H9 (cell line): ENCODE results near the gene ABLIM3. TPM values are rescaled to one million over a fixed set of nuclear protein-coding genes. Genes with fewer than 3 reads are reported as not detected.
"Not testable (repeated sequence)": the region's sequence is repeated elsewhere in the genome, so short reads cannot be mapped to it uniquely, and the experiment has no call there.

Source experiments
- DNase-seq: peaks from one replicate; pipeline ENCODE4 v3.0.0-alpha.2; 2017
- H2AFZ ChIP-seq: one replicate; pipeline ENCODE4 v1.6.1; 2013; ENCODE audit warnings: mild to moderate bottlenecking, low read length, control low read depth, moderate library complexity
- H2AK5ac ChIP-seq: 2 replicates; pipeline ENCODE4 v1.6.1; 2013; ENCODE audit warnings: low read length, control low read depth, mixed read lengths; ENCODE audit not compliant: insufficient read length
- H2BK120ac ChIP-seq: one replicate; pipeline ENCODE4 v1.6.1; 2013; ENCODE audit warnings: low read depth, mild to moderate bottlenecking, low read length, control low read depth, inconsistent platforms; ENCODE audit not compliant: poor library complexity, severe bottlenecking
- H2BK12ac ChIP-seq: 2 replicates; pipeline ENCODE4 v1.6.1; 2013; ENCODE audit warnings: low read length, control low read depth, mixed read lengths, low read depth; ENCODE audit not compliant: insufficient read length
- H2BK15ac ChIP-seq: 2 replicates; pipeline ENCODE4 v1.6.1; 2013; ENCODE audit warnings: low read depth, low read length, control low read depth
- H2BK20ac ChIP-seq: one replicate; pipeline ENCODE4 v1.6.1; 2013; ENCODE audit warnings: low read depth, mild to moderate bottlenecking, low read length, control low read depth, inconsistent platforms; ENCODE audit not compliant: poor library complexity, severe bottlenecking
- H2BK5ac ChIP-seq: 2 replicates; pipeline ENCODE4 v1.6.1; 2013; ENCODE audit warnings: low read length, control low read depth, mixed read lengths; ENCODE audit not compliant: insufficient read length
- H3K14ac ChIP-seq: 2 replicates; pipeline ENCODE4 v1.6.1; 2013; ENCODE audit warnings: low read length, control low read depth; ENCODE audit not compliant: insufficient read depth
- H3K18ac ChIP-seq: 2 replicates; pipeline ENCODE4 v1.6.1; 2013; ENCODE audit warnings: low read depth, mild to moderate bottlenecking, mixed read lengths, low read length, control low read depth; ENCODE audit not compliant: insufficient read length
- H3K23ac ChIP-seq: 2 replicates; pipeline ENCODE4 v1.6.1; 2013; ENCODE audit warnings: low read length, control low read depth, mixed read lengths, low read depth; ENCODE audit not compliant: insufficient read length
- H3K23me2 ChIP-seq: 2 replicates; pipeline ENCODE4 v1.6.1; 2013; ENCODE audit warnings: low read depth, mild to moderate bottlenecking, mixed read lengths, low read length, control low read depth; ENCODE audit not compliant: insufficient read length, poor library complexity, severe bottlenecking
- H3K27ac ChIP-seq: 2 replicates; pipeline ENCODE4 v1.5.1; 2013; ENCODE audit warnings: low read length, control low read depth, mixed read lengths, low read depth; ENCODE audit not compliant: insufficient read length
- H3K27me3 ChIP-seq: 2 replicates; pipeline ENCODE4 v1.6.1; 2013; ENCODE audit warnings: low read length, control low read depth, inconsistent platforms; ENCODE audit not compliant: insufficient read depth
- H3K4ac ChIP-seq: 2 replicates; pipeline ENCODE4 v1.6.1; 2013; ENCODE audit warnings: low read depth, mild to moderate bottlenecking, control low read depth, inconsistent platforms, low read length, moderate library complexity
- H3K4me1 ChIP-seq: 2 replicates; pipeline ENCODE4 v1.6.1; 2013; ENCODE audit warnings: low read length, control low read depth, inconsistent platforms; ENCODE audit not compliant: insufficient read depth
- H3K4me2 ChIP-seq: 2 replicates; pipeline ENCODE4 v1.6.1; 2013; ENCODE audit warnings: low read length, control low read depth, mixed read lengths; ENCODE audit not compliant: insufficient read length, insufficient read depth
- H3K56ac ChIP-seq: 2 replicates; pipeline ENCODE4 v1.6.1; 2013; ENCODE audit warnings: low read depth, mild to moderate bottlenecking, mixed read lengths, low read length, control low read depth; ENCODE audit not compliant: insufficient read length
- H3K79me1 ChIP-seq: 2 replicates; pipeline ENCODE4 v1.6.1; 2013; ENCODE audit warnings: low read depth, mild to moderate bottlenecking, moderate library complexity, low read length, control low read depth, inconsistent platforms; ENCODE audit not compliant: insufficient read depth, poor library complexity, severe bottlenecking
- H3K79me2 ChIP-seq: 2 replicates; pipeline ENCODE4 v1.6.1; 2013; ENCODE audit warnings: low read length, control low read depth, inconsistent platforms; ENCODE audit not compliant: insufficient read depth
- H3K9ac ChIP-seq: 2 replicates; pipeline ENCODE4 v1.6.1; 2013; ENCODE audit warnings: low read length, control low read depth, mixed read lengths; ENCODE audit not compliant: insufficient read length; ENCODE audit errors: extremely low read depth
- H3K9me3 ChIP-seq: one replicate; pipeline ENCODE4 v1.6.1; 2013; ENCODE audit warnings: low read depth, low read length, inconsistent platforms; ENCODE audit not compliant: control insufficient read depth
- H3T11ph ChIP-seq: one replicate; pipeline ENCODE4 v1.6.1; 2013; ENCODE audit warnings: mild to moderate bottlenecking, low read length, control low read depth, inconsistent platforms
- H4K20me1 ChIP-seq: one replicate; pipeline ENCODE4 v1.6.1; 2013; ENCODE audit not compliant: control insufficient read depth, insufficient read length, insufficient read depth
- H4K5ac ChIP-seq: 2 replicates; pipeline ENCODE4 v1.6.1; 2013; ENCODE audit warnings: low read depth, mild to moderate bottlenecking, mixed read lengths, low read length, control low read depth; ENCODE audit not compliant: insufficient read length
- H4K8ac ChIP-seq: replicated peaks from 2 replicates; pipeline ENCODE4 v1.6.1; 2013; ENCODE audit warnings: low read length, control low read depth, mixed read lengths, low read depth; ENCODE audit not compliant: insufficient read length
- H4K91ac ChIP-seq: 2 replicates; pipeline ENCODE4 v1.6.1; 2013; ENCODE audit warnings: low read depth, mild to moderate bottlenecking, moderate library complexity, mixed read lengths, low read length, control low read depth; ENCODE audit not compliant: insufficient read length
- H3K27ac Mint-ChIP-seq, 3 experiments: 2 replicates in 2 of 3; 3 replicates in 1 of 3; pipeline ENCODE4 v1.8.0; 2020 to 2021; ENCODE audit warnings: mixed read lengths in 3 of 3, mild to moderate bottlenecking in 1 of 3, moderate library complexity in 1 of 3
- H3K27me3 Mint-ChIP-seq: 2 replicates; pipeline ENCODE4 v1.8.0; 2021; ENCODE audit warnings: low read depth, mild to moderate bottlenecking, moderate library complexity, mixed read lengths
- H3K36me3 Mint-ChIP-seq, 3 experiments: 2 replicates in 2 of 3; 3 replicates in 1 of 3; pipeline ENCODE4 v1.8.0; 2020 to 2021; ENCODE audit warnings: low read depth in 3 of 3, mixed read lengths in 3 of 3; ENCODE audit not compliant: insufficient read depth in 1 of 3
- H3K4me1 Mint-ChIP-seq, 2 experiments: 2 replicates each; pipeline ENCODE4 v1.8.0; 2020; ENCODE audit warnings: mixed read lengths in 2 of 2
- H3K4me3 Mint-ChIP-seq, 2 experiments: 2 replicates in 1 of 2; 3 replicates in 1 of 2; pipeline ENCODE4 v1.8.0; 2020 to 2021; ENCODE audit warnings: mild to moderate bottlenecking in 2 of 2, mixed read lengths in 2 of 2, moderate library complexity in 1 of 2
- H3K9me3 Mint-ChIP-seq, 2 experiments: 2 replicates in 1 of 2; 3 replicates in 1 of 2; pipeline ENCODE4 v1.8.0; 2020; ENCODE audit warnings: mild to moderate bottlenecking in 2 of 2, mixed read lengths in 2 of 2, moderate library complexity in 1 of 2
- CTCF ChIP-seq: fragments of 200-600 bp; sonication (generic); conservative IDR thresholded peaks from 3 replicates; pipeline ENCODE4 v1.8.0; 2021; ENCODE audit warnings: antibody characterized with exemption, mild to moderate bottlenecking
- whole genome bisulfite sequencing: extraction: QIAGEN DNeasy Blood & Tissue Kit; methylation state at CpG from one replicate; pipeline ENCODE4 v1.1.7; 2013; ENCODE audit warnings: missing lambda C conversion rate, low lambda C conversion rate, mixed read lengths; ENCODE audit not compliant: insufficient read length; ENCODE audit errors: extremely low coverage; 5-methylcytosine and 5-hydroxymethylcytosine counted together
- total RNA-seq: library from RNA; stranded (reverse); gene quantifications from 2 replicates; pipeline ENCODE4 v1.2.1, GENCODE V29; 2021

The ABLIM3 gene
- total RNA-seq, 1 experiment from 2014 or later = 0.20 TPM

GRCh38 chr5:149271716-149272563 lies 130.6 kb downstream of the ABLIM3 start, which contains the start of gene AFAP1L1:
Gene AFAP1L1, plus strand, starts transcription at chr5:149271859. Its CDS starts 110 bp downstream, at chr5:149271969.
- Histone ChIP-seq H3K27me3 (peaks cover 7% of the 10 kb centered on the region; the same call in 1 of the 2 replicates), H3K9me3 (no peaks in the 10 kb centered on the region), H4K20me1 (no peaks in the 10 kb centered on the region), H2BK120ac (no peak within 1 kb of the TSS), H2AFZ (peak within 1 kb of the TSS; percentile 79), H3K4me2 (peak within 1 kb of the TSS; percentile 59), H3T11ph (no peak within 1 kb of the TSS), H3K27ac (no peak within 1 kb of the TSS), H4K5ac (no peak within 1 kb of the TSS), H3K79me2 (no peaks in the 10 kb centered on the region), H3K9ac (no peak within 1 kb of the TSS), H3K56ac (no peak within 1 kb of the TSS), H3K4me1 (no peaks in the 10 kb centered on the region; the same call in 1 of the 2 replicates), H3K23me2 (peaks cover 8% of the 10 kb centered on the region), H2BK20ac (no peak within 1 kb of the TSS), H4K91ac (no peak within 1 kb of the TSS), H2BK5ac (no peak within 1 kb of the TSS), H2BK15ac (peak within 1 kb of the TSS; percentile 42; the same call in 1 of the 2 replicates), H4K8ac (no peak within 1 kb of the TSS), H3K4ac (no peak within 1 kb of the TSS), H3K14ac (0 out of 2 replicates have a peak within 1 kb of the TSS, but pooled peaks have one; percentile 27), H3K18ac (peak within 1 kb of the TSS; percentile 31), H2AK5ac (no peak within 1 kb of the TSS), H2BK12ac (no peak within 1 kb of the TSS), H3K79me1 (no peaks in the 10 kb centered on the region), H3K23ac (no peak within 1 kb of the TSS)
- TF ChIP-seq CTCF = no peak
- Mint-ChIP-seq H3K4me3 (peak within 1 kb of the TSS; percentile 80 to 95), H3K4me1 (peaks cover 19 to 24% of the 10 kb centered on the region in 2 experiments), H3K9me3 (no peaks in the 10 kb centered on the region; a peak in 1 of 5 replicates), H3K27me3 (peaks cover 59% of the 10 kb centered on the region), H3K36me3 (no peaks in the 10 kb centered on the region), H3K27ac (no peak within 1 kb of the TSS)
- peak; percentile 59 for DNase-seq
- WGBS = no CpG with 5 or more reads among the region's 81 CpGs

- no CpG with 5 or more reads among the region's 16 CpGs for WGBS
- H2AK5ac ChIP-seq, H3K27me3 ChIP-seq, H4K8ac ChIP-seq, H4K20me1 ChIP-seq, H3K79me2 ChIP-seq, DNase-seq, H2BK120ac ChIP-seq, H3K27ac ChIP-seq, H3K14ac ChIP-seq, H3K9ac ChIP-seq, H3K9me3 ChIP-seq, H3K18ac ChIP-seq, H4K91ac ChIP-seq, H3K9me3 Mint-ChIP-seq, H2BK12ac ChIP-seq, H3K23me2 ChIP-seq, H3K27ac Mint-ChIP-seq, H3K36me3 Mint-ChIP-seq, H3K4me1 ChIP-seq, H2AFZ ChIP-seq, H4K5ac ChIP-seq, H3K23ac ChIP-seq, H2BK20ac ChIP-seq, H2BK5ac ChIP-seq, H3T11ph ChIP-seq, H3K4ac ChIP-seq, H2BK15ac ChIP-seq, H3K79me1 ChIP-seq, H3K56ac ChIP-seq: not testable (repeated sequence)
- peak overlapping the region; percentile 59 for H3K4me2 ChIP-seq
- Mint-ChIP-seq H3K4me1 (peaks cover 19 to 24% of the 10 kb centered on the region in 2 experiments), H3K4me3 (peak overlapping the region; percentile 80 to 95), H3K27me3 (peaks cover 63% of the 10 kb centered on the region)
These were observed 131.5 kb downstream of the ABLIM3 start for GRCh38 chr5:149272781-149273180.
